ENCODE data around the gene MAP4. TPM values are rescaled to one million over a fixed set of nuclear protein-coding genes. Genes with fewer than 3 reads are reported as not detected.

MAP4 gene
- total RNA-seq, 1 experiment from 2014 or later: 108 TPM

- CTCF ChIA-PET: no interaction called here
- Histone ChIP-seq H3K9me3 (ENCODE audit: low read length) (no peaks in the 10 kb centered on the region), H3K9me2 (replicated peaks; ENCODE audit: low read length) (no peaks in the 10 kb centered on the region), H3K27ac (ENCODE audit: low read length) (no peak overlapping the region), H3K4me2 (ENCODE audit: low read length) (no peak overlapping the region), H4K20me1 (ENCODE audit: low read length) (no peaks in the 10 kb centered on the region), H3K4me1 (ENCODE audit: insufficient read depth, low read length) (no peaks in the 10 kb centered on the region), H3K4me3 (ENCODE audit: low read length) (no peak overlapping the region), H3F3A (ENCODE audit: low read length, unreplicated experiment) (no peaks in the 10 kb centered on the region), H3K36me3 (ENCODE audit: low read depth, low read length) (peaks cover 33% of the 10 kb centered on the region; the same call in 1 of the 2 replicates), H2AFZ (ENCODE audit: low read length) (no peak overlapping the region), H3K9ac (ENCODE audit: low read length) (no peak overlapping the region), H3K27me3 (ENCODE audit: low read length) (no peaks in the 10 kb centered on the region), H3K79me2 (ENCODE audit: low read length) (no peaks in the 10 kb centered on the region)
- TF ChIP-seq EZH2phosphoT487 (IDR thresholded peaks at IDR 0.05; ENCODE audit: borderline replicate concordance, low read length): no peak
- no peak for TF ChIP-seq CTCF (conservative IDR thresholded peaks at IDR 0.05; ENCODE audit: low read depth, low read length)
- no peak for TF ChIP-seq EZH2 (IDR thresholded peaks at IDR 0.05; ENCODE audit: low read length, unreplicated experiment)
- ATAC-seq (no peak), DNase-seq (no peak)
- intact Hi-C loops (cut with micrococcal nuclease): no loop called here
- POLR2A ChIA-PET (ENCODE audit: unreplicated experiment): no interaction called here
- no TSS peak for BruUV-seq (replicated peaks)
Measured at GRCh38 chr3:47874913-47875312, 141.3 kb downstream of the MAP4 start.

GRCh38 chr3:47874438-47874837, 141.8 kb downstream of the MAP4 start:
- H3K4me2 ChIP-seq (ENCODE audit: low read length): no peak overlapping the region
- ChIA-PET CTCF (no interaction called here), POLR2A (ENCODE audit: unreplicated experiment) (no interaction called here)
- no peak overlapping the region for H3K4me3 ChIP-seq (ENCODE audit: low read length)
- no peaks in the 10 kb centered on the region for H3K27me3 ChIP-seq (ENCODE audit: low read length)
- no peak for ATAC-seq
- intact Hi-C loops (cut with micrococcal nuclease): no loop called here
- H3K9ac ChIP-seq (ENCODE audit: low read length): no peak overlapping the region
- H3K27ac ChIP-seq (ENCODE audit: low read length): no peak overlapping the region
- no peaks in the 10 kb centered on the region for H3K9me2 ChIP-seq (replicated peaks; ENCODE audit: low read length)
- no peaks in the 10 kb centered on the region for H3K79me2 ChIP-seq (ENCODE audit: low read length)
- no peaks in the 10 kb centered on the region for H3K9me3 ChIP-seq (ENCODE audit: low read length)
- no peaks in the 10 kb centered on the region for H3K4me1 ChIP-seq (ENCODE audit: insufficient read depth, low read length)
- no peaks in the 10 kb centered on the region for H3F3A ChIP-seq (ENCODE audit: low read length, unreplicated experiment)
- no TSS peak for BruUV-seq (replicated peaks)
- peaks cover 37% of the 10 kb centered on the region; the same call in 1 of the 2 replicates for H3K36me3 ChIP-seq (ENCODE audit: low read depth, low read length)
- no peak for DNase-seq
- H4K20me1 ChIP-seq (ENCODE audit: low read length): no peaks in the 10 kb centered on the region
- no peak for TF ChIP-seq CTCF (conservative IDR thresholded peaks at IDR 0.05; ENCODE audit: low read depth, low read length)
- no peak for TF ChIP-seq EZH2phosphoT487 (IDR thresholded peaks at IDR 0.05; ENCODE audit: borderline replicate concordance, low read length)
- no peak for TF ChIP-seq EZH2 (IDR thresholded peaks at IDR 0.05; ENCODE audit: low read length, unreplicated experiment)
- no peak overlapping the region for H2AFZ ChIP-seq (ENCODE audit: low read length)

GRCh38 chr3:47872916-47873315, 143.3 kb downstream of the MAP4 start:
- intact Hi-C loops (cut with micrococcal nuclease): no loop called here
- no peak for DNase-seq
- Histone ChIP-seq H4K20me1 (ENCODE audit: low read length) (no peaks in the 10 kb centered on the region), H3K4me1 (ENCODE audit: insufficient read depth, low read length) (no peaks in the 10 kb centered on the region), H3K27ac (ENCODE audit: low read length) (no peak overlapping the region), H3K36me3 (ENCODE audit: low read depth, low read length) (peaks cover 51% of the 10 kb centered on the region; the same call in 1 of the 2 replicates), H3K9me2 (replicated peaks; ENCODE audit: low read length) (no peaks in the 10 kb centered on the region), H3K4me3 (ENCODE audit: low read length) (no peak overlapping the region), H3K9me3 (ENCODE audit: low read length) (no peaks in the 10 kb centered on the region), H3K4me2 (ENCODE audit: low read length) (no peak overlapping the region), H3F3A (ENCODE audit: low read length, unreplicated experiment) (no peaks in the 10 kb centered on the region), H3K79me2 (ENCODE audit: low read length) (no peaks in the 10 kb centered on the region), H3K9ac (ENCODE audit: low read length) (no peak overlapping the region), H2AFZ (ENCODE audit: low read length) (no peak overlapping the region), H3K27me3 (ENCODE audit: low read length) (no peaks in the 10 kb centered on the region)
- TF ChIP-seq EZH2phosphoT487 (IDR thresholded peaks at IDR 0.05; ENCODE audit: borderline replicate concordance, low read length): no peak
- TF ChIP-seq EZH2 (IDR thresholded peaks at IDR 0.05; ENCODE audit: low read length, unreplicated experiment): no peak
- no peak for TF ChIP-seq CTCF (conservative IDR thresholded peaks at IDR 0.05; ENCODE audit: low read depth, low read length)
- CTCF ChIA-PET: interaction anchor here (0.8 kb wide), 1 partner anchor 117 kb away, joined by 4 read pairs; no protein-coding TSS in a partner anchor
- no TSS peak for BruUV-seq (replicated peaks)
- POLR2A ChIA-PET (ENCODE audit: unreplicated experiment): no interaction called here
- no peak for ATAC-seq

Measured in PC-3 (cell line).